Measurements from ENCODE around the gene PLEKHB1.

DNA sequence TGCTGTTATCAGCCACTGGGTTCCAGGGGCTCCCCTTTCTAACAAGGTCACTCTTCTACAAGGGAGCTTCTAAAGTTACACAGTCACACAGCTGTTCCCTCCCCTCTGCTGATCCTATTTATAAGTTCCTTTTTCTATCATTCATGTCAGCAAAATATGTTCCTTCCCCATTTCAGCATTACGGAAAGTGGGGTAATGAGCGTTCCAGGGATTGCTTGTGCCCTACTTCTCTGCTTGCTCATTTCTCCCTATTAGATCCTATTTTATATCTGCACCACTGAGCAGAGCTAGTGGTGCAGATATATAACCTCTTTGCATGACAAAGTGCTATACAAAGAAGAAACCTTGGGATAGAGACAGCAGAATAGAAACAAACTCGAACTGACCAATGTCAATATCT, 22.7 kb upstream of the PLEKHB1 start:
- TF ChIP-seq EP300 (IDR thresholded peaks at IDR 0.05), result no peak
- TF ChIP-seq, protein P1, sequence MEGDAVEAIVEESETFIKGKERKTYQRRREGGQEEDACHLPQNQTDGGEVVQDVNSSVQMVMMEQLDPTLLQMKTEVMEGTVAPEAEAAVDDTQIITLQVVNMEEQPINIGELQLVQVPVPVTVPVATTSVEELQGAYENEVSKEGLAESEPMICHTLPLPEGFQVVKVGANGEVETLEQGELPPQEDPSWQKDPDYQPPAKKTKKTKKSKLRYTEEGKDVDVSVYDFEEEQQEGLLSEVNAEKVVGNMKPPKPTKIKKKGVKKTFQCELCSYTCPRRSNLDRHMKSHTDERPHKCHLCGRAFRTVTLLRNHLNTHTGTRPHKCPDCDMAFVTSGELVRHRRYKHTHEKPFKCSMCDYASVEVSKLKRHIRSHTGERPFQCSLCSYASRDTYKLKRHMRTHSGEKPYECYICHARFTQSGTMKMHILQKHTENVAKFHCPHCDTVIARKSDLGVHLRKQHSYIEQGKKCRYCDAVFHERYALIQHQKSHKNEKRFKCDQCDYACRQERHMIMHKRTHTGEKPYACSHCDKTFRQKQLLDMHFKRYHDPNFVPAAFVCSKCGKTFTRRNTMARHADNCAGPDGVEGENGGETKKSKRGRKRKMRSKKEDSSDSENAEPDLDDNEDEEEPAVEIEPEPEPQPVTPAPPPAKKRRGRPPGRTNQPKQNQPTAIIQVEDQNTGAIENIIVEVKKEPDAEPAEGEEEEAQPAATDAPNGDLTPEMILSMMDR (IDR thresholded peaks at IDR 0.05), result no peak
- TF ChIP-seq POLR2AphosphoS5 (IDR thresholded peaks at IDR 0.05), result no peak
